Measurements from ENCODE around the gene MTUS2. TPM values are rescaled to one million over a fixed set of nuclear protein-coding genes. Genes with fewer than 3 reads are reported as not detected.

MTUS2 gene
- total RNA-seq, 1 experiment from 2014 or later, result 6.6 TPM

GRCh38 chr13:29435125-29435911, 615.2 kb downstream of the MTUS2 start:
- Histone ChIP-seq H3K36me3 (ENCODE audit: insufficient read depth, low read length) (no peaks in the 10 kb centered on the region), H3K27ac (ENCODE audit: low read length) (no peak overlapping the region), H3K9ac (ENCODE audit: low read length) (no peak overlapping the region), H3K27me3 (ENCODE audit: low read length) (no peaks in the 10 kb centered on the region), H3K9me3 (ENCODE audit: low read length) (no peaks in the 10 kb centered on the region), H4K20me1 (ENCODE audit: insufficient read depth, low read depth, low read length) (no peaks in the 10 kb centered on the region), H3K4me2 (ENCODE audit: low read depth, low read length, poor library complexity, severe bottlenecking) (no peak overlapping the region), H2AFZ (ENCODE audit: low read length) (no peak overlapping the region), H3K79me2 (ENCODE audit: low read length) (no peaks in the 10 kb centered on the region), H3K9me2 (replicated peaks; ENCODE audit: insufficient read depth, low read length) (no peaks in the 10 kb centered on the region), H3K4me3 (ENCODE audit: low read length) (no peak overlapping the region), H3K4me1 (ENCODE audit: low read length) (peaks cover 9% of the 10 kb centered on the region)
- DNase-seq, result no peak

GRCh38 chr13:29436291-29436690, 616.2 kb downstream of the MTUS2 start:
- H3K4me3 ChIP-seq (ENCODE audit: low read length), result no peak overlapping the region
- H3K4me2 ChIP-seq (ENCODE audit: low read depth, low read length, poor library complexity, severe bottlenecking), result no peak overlapping the region
- H3K36me3 ChIP-seq (ENCODE audit: insufficient read depth, low read length), result no peaks in the 10 kb centered on the region
- H3K9me3 ChIP-seq (ENCODE audit: low read length), result no peaks in the 10 kb centered on the region
- H4K20me1 ChIP-seq (ENCODE audit: insufficient read depth, low read depth, low read length), result no peaks in the 10 kb centered on the region
- H3K9ac ChIP-seq (ENCODE audit: low read length), result no peak overlapping the region
- H3K9me2 ChIP-seq (replicated peaks; ENCODE audit: insufficient read depth, low read length), result no peaks in the 10 kb centered on the region
- H2AFZ ChIP-seq (ENCODE audit: low read length), result no peak overlapping the region
- no peak overlapping the region for H3K27ac ChIP-seq (ENCODE audit: low read length)
- H3K79me2 ChIP-seq (ENCODE audit: low read length), result no peaks in the 10 kb centered on the region
- no peaks in the 10 kb centered on the region for H3K27me3 ChIP-seq (ENCODE audit: low read length)
- DNase-seq, result no peak
- peaks cover 9% of the 10 kb centered on the region for H3K4me1 ChIP-seq (ENCODE audit: low read length)

- no peak for DNase-seq
- Histone ChIP-seq H3K27me3 (ENCODE audit: low read length) (no peaks in the 10 kb centered on the region), H3K9me2 (replicated peaks; ENCODE audit: insufficient read depth, low read length) (no peaks in the 10 kb centered on the region), H4K20me1 (ENCODE audit: insufficient read depth, low read depth, low read length) (no peaks in the 10 kb centered on the region), H3K4me1 (ENCODE audit: low read length) (peaks cover 9% of the 10 kb centered on the region), H3K79me2 (ENCODE audit: low read length) (no peaks in the 10 kb centered on the region), H3K27ac (ENCODE audit: low read length) (no peak overlapping the region), H3K9me3 (ENCODE audit: low read length) (no peaks in the 10 kb centered on the region), H3K9ac (ENCODE audit: low read length) (no peak overlapping the region), H3K36me3 (ENCODE audit: insufficient read depth, low read length) (no peaks in the 10 kb centered on the region), H3K4me2 (ENCODE audit: low read depth, low read length, poor library complexity, severe bottlenecking) (no peak overlapping the region), H2AFZ (ENCODE audit: low read length) (no peak overlapping the region), H3K4me3 (ENCODE audit: low read length) (no peak overlapping the region)
These were observed 616.7 kb downstream of the MTUS2 start for GRCh38 chr13:29436721-29437280.

- Histone ChIP-seq H4K20me1 (ENCODE audit: insufficient read depth, low read depth, low read length) (no peaks in the 10 kb centered on the region), H3K9me3 (ENCODE audit: low read length) (no peaks in the 10 kb centered on the region), H3K4me2 (ENCODE audit: low read depth, low read length, poor library complexity, severe bottlenecking) (no peak overlapping the region), H3K4me3 (ENCODE audit: low read length) (no peak overlapping the region), H2AFZ (ENCODE audit: low read length) (no peak overlapping the region), H3K79me2 (ENCODE audit: low read length) (no peaks in the 10 kb centered on the region), H3K27ac (ENCODE audit: low read length) (no peak overlapping the region), H3K27me3 (ENCODE audit: low read length) (no peaks in the 10 kb centered on the region), H3K36me3 (ENCODE audit: insufficient read depth, low read length) (no peaks in the 10 kb centered on the region), H3K4me1 (ENCODE audit: low read length) (peaks cover 9% of the 10 kb centered on the region), H3K9ac (ENCODE audit: low read length) (no peak overlapping the region), H3K9me2 (replicated peaks; ENCODE audit: insufficient read depth, low read length) (no peaks in the 10 kb centered on the region)
- no peak for DNase-seq
These were observed 618.6 kb downstream of the MTUS2 start for GRCh38 chr13:29438769-29439168.

GRCh38 chr13:29439601-29440388, 619.7 kb downstream of the MTUS2 start:
- no peak for DNase-seq
- Histone ChIP-seq H3K79me2 (ENCODE audit: low read length) (no peaks in the 10 kb centered on the region), H3K27me3 (ENCODE audit: low read length) (no peaks in the 10 kb centered on the region), H4K20me1 (ENCODE audit: insufficient read depth, low read depth, low read length) (no peaks in the 10 kb centered on the region), H3K9me3 (ENCODE audit: low read length) (no peaks in the 10 kb centered on the region), H3K9me2 (replicated peaks; ENCODE audit: insufficient read depth, low read length) (no peaks in the 10 kb centered on the region), H3K27ac (ENCODE audit: low read length) (no peak overlapping the region), H3K36me3 (ENCODE audit: insufficient read depth, low read length) (no peaks in the 10 kb centered on the region), H3K9ac (ENCODE audit: low read length) (no peak overlapping the region), H2AFZ (ENCODE audit: low read length) (no peak overlapping the region), H3K4me2 (ENCODE audit: low read depth, low read length, poor library complexity, severe bottlenecking) (no peak overlapping the region), H3K4me3 (ENCODE audit: low read length) (no peak overlapping the region), H3K4me1 (ENCODE audit: low read length) (peaks cover under 1% of the 10 kb centered on the region)

- no peak for DNase-seq
- Histone ChIP-seq H3K9me2 (replicated peaks; ENCODE audit: insufficient read depth, low read length) (no peaks in the 10 kb centered on the region), H3K9me3 (ENCODE audit: low read length) (no peaks in the 10 kb centered on the region), H3K4me1 (ENCODE audit: low read length) (no peaks in the 10 kb centered on the region), H3K27me3 (ENCODE audit: low read length) (no peaks in the 10 kb centered on the region), H3K9ac (ENCODE audit: low read length) (no peak overlapping the region), H4K20me1 (ENCODE audit: insufficient read depth, low read depth, low read length) (no peaks in the 10 kb centered on the region), H2AFZ (ENCODE audit: low read length) (no peak overlapping the region), H3K36me3 (ENCODE audit: insufficient read depth, low read length) (no peaks in the 10 kb centered on the region), H3K4me2 (ENCODE audit: low read depth, low read length, poor library complexity, severe bottlenecking) (no peak overlapping the region), H3K4me3 (ENCODE audit: low read length) (no peak overlapping the region), H3K27ac (ENCODE audit: low read length) (no peak overlapping the region), H3K79me2 (ENCODE audit: low read length) (no peaks in the 10 kb centered on the region)
These were observed 621.2 kb downstream of the MTUS2 start for GRCh38 chr13:29441306-29441705.

GRCh38 chr13:29446016-29446415, 625.9 kb downstream of the MTUS2 start:
- Histone ChIP-seq H3K9me3 (ENCODE audit: low read length) (no peaks in the 10 kb centered on the region), H3K9ac (ENCODE audit: low read length) (no peak overlapping the region), H3K4me1 (ENCODE audit: low read length) (no peaks in the 10 kb centered on the region), H4K20me1 (ENCODE audit: insufficient read depth, low read depth, low read length) (no peaks in the 10 kb centered on the region), H3K27me3 (ENCODE audit: low read length) (no peaks in the 10 kb centered on the region), H3K27ac (ENCODE audit: low read length) (no peak overlapping the region), H3K36me3 (ENCODE audit: insufficient read depth, low read length) (no peaks in the 10 kb centered on the region), H3K79me2 (ENCODE audit: low read length) (no peaks in the 10 kb centered on the region), H3K9me2 (replicated peaks; ENCODE audit: insufficient read depth, low read length) (no peaks in the 10 kb centered on the region), H3K4me3 (ENCODE audit: low read length) (no peak overlapping the region), H3K4me2 (ENCODE audit: low read depth, low read length, poor library complexity, severe bottlenecking) (no peak overlapping the region), H2AFZ (ENCODE audit: low read length) (no peak overlapping the region)
- no peak for DNase-seq

GRCh38 chr13:29448174-29448573, 628.0 kb downstream of the MTUS2 start:
- Histone ChIP-seq H3K27me3 (ENCODE audit: low read length) (no peaks in the 10 kb centered on the region), H3K79me2 (ENCODE audit: low read length) (no peaks in the 10 kb centered on the region), H3K4me3 (ENCODE audit: low read length) (no peak overlapping the region), H3K9me3 (ENCODE audit: low read length) (no peaks in the 10 kb centered on the region), H3K27ac (ENCODE audit: low read length) (no peak overlapping the region), H2AFZ (ENCODE audit: low read length) (no peak overlapping the region), H3K9ac (ENCODE audit: low read length) (no peak overlapping the region), H3K9me2 (replicated peaks; ENCODE audit: insufficient read depth, low read length) (no peaks in the 10 kb centered on the region), H3K36me3 (ENCODE audit: insufficient read depth, low read length) (no peaks in the 10 kb centered on the region), H3K4me2 (ENCODE audit: low read depth, low read length, poor library complexity, severe bottlenecking) (no peak overlapping the region), H3K4me1 (ENCODE audit: low read length) (no peaks in the 10 kb centered on the region), H4K20me1 (ENCODE audit: insufficient read depth, low read depth, low read length) (no peaks in the 10 kb centered on the region)
- DNase-seq, result no peak

Data from Karpas-422 (cell line).